H1 (cell line): Measurements from ENCODE around the gene CASP5. TPM values are rescaled to one million over a fixed set of nuclear protein-coding genes. Genes with fewer than 3 reads are reported as not detected.

Source experiments
- BCL11A ChIP-seq, 2 experiments: IDR thresholded peaks; one replicate each; pipeline ENCODE4 v1.6.1; 2011; ENCODE audit warnings: low read depth in 2 of 2, low read length in 2 of 2, mild to moderate bottlenecking in 2 of 2
- CHD7 ChIP-seq: fragments of 300-600 bp; sonication (generic); IDR thresholded peaks from 2 replicates; pipeline ENCODE4 v1.7.1; 2012; ENCODE audit warnings: low read length, moderate library complexity, mild to moderate bottlenecking, inconsistent platforms; ENCODE audit not compliant: insufficient replicate concordance
- JUND ChIP-seq: IDR thresholded peaks from 2 replicates; pipeline ENCODE4 v1.6.1; 2011; ENCODE audit warnings: mild to moderate bottlenecking, improper control_type of control experiment, low read length
- MAFK ChIP-seq: IDR thresholded peaks from 2 replicates; pipeline ENCODE4 v1.6.1; 2012; ENCODE audit warnings: low read depth, mild to moderate bottlenecking, improper control_type of control experiment, low read length
- PHF8 ChIP-seq: fragments of 200-600 bp; sonication (generic); conservative IDR thresholded peaks from 2 replicates; pipeline ENCODE4 v1.7.1; 2012; ENCODE audit warnings: low read depth, mild to moderate bottlenecking, inconsistent platforms, low read length, moderate library complexity
- RNF2 ChIP-seq: fragments of 200-900, 300-1000 bp; sonication (generic); IDR thresholded peaks from 2 replicates; pipeline ENCODE4 v1.7.1; 2016; ENCODE audit warnings: borderline replicate concordance, low read depth, mild to moderate bottlenecking, antibody characterized with exemption, low read length; ENCODE audit not compliant: poor library complexity, severe bottlenecking; ENCODE audit errors: missing control alignments
- RXRA ChIP-seq: IDR thresholded peaks from 2 replicates; pipeline ENCODE4 v1.6.1; 2011; ENCODE audit warnings: low read depth, mild to moderate bottlenecking, low read length, moderate library complexity; ENCODE audit not compliant: insufficient read depth
- SIX5 ChIP-seq: IDR thresholded peaks from 2 replicates; pipeline ENCODE4 v1.6.1; 2011; ENCODE audit warnings: mild to moderate bottlenecking, low read depth, low read length
- SRF ChIP-seq: IDR thresholded peaks from 2 replicates; pipeline ENCODE4 v1.6.1; 2011; ENCODE audit warnings: mild to moderate bottlenecking, low read depth, low read length, moderate library complexity
- polyA plus RNA-seq, 7 experiments: library from polyadenylated mRNA; depleted of rRNA in 3 of 7; stranded (reverse) in 5 of 7; unstranded in 2 of 7; fragments of >200 nt in 5 of 7; fragments of 200-250 nt in 2 of 7; gene quantifications; 1 replicate in 5 of 7; 2 replicates in 1 of 7; 4 replicates in 1 of 7; pipeline versions ENCODE4 v1.2.1 to v1.2.3, GENCODE V29; 2011 to 2013; ENCODE audit warnings: missing spikeins in 2 of 7, mixed read lengths in 2 of 7
- total RNA-seq: library from RNA; stranded (reverse); fragmentation: NEBNext Ultra II Directional; extraction: Animal tissue kit (Norgen Biotek cat#: 25700); gene quantifications from 2 replicates; pipeline ENCODE4 v1.2.1, GENCODE V29; 2021

Gene CASP5
- total and polyA plus RNA-seq, 2 of the 8 experiments (the other 6 are each of a cell fraction or from before 2014, with no cell fraction given): not detected

DNA sequence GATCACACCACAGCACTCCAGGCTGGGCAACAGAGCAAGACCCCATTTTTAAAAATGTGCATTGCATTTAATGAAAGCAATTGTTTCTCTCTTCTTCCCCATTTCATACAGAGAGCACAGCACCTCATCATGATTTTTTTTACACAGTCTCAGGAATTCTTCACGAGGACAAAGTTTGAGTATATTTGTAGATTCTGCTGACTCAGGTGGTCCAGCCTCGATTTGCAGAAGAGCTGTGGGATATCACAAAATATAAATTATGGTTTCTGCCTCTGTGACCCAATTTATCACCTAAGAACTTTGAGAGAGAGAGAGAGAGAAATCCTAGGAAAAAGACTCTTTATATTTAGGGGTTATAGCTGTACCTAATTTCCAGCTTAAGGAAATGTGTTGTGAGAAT lies 19.8 kb downstream of the CASP5 start (continued):
- TF ChIP-seq CHD7 (no peak), BCL11A (IDR thresholded peaks at IDR 0.05; ENCODE audit: low read depth in 2 of 2, low read length in 2 of 2) (no peak), SIX5 (no peak), JUND (no peak), RNF2 (no peak), PHF8 (no peak), MAFK (no peak), SRF (no peak), RXRA (no peak)
